GM21423 (cell line): ENCODE results near the gene NXN.
"Not testable (repeated sequence)": the region's sequence is repeated elsewhere in the genome, so short reads cannot be mapped to it uniquely, and the experiment has no call there.

Experiments
- ATAC-seq: cut with Tn5 transposase; IDR thresholded peaks from one replicate; pipeline ENCODE4 v1.9.1; 2021; ENCODE audit warnings: mild to moderate bottlenecking, moderate library complexity; ENCODE audit not compliant: unreplicated experiment

Gene NXN

DNA sequence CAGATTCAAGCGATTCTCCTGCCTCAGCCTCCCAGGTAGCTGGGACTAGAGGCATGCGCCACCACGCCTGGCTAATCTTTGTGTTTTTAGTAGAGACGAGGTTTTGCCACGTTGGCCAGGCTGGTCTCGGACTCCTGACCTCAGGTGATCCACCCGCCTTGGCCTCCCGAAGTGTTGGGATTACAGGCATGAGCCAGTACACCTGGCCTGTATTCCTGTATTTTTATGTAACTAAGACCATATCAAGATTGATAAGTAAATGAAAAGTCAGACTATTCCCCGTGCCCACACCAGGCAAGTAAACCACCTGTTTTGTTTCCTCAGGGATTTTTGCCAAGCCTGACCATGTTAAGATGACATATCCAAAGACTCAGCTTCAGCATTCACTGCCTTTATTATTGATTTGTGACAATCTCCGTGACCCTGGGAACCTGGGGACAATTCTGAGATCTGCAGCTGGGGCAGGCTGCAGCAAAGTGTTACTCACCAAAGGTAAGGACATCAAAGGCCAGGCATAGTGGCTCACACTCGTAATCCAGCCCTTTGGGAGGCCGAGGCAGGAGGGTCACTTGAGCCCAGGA lies 191.8 kb downstream of the NXN start:
- ATAC-seq: no peak

DNA sequence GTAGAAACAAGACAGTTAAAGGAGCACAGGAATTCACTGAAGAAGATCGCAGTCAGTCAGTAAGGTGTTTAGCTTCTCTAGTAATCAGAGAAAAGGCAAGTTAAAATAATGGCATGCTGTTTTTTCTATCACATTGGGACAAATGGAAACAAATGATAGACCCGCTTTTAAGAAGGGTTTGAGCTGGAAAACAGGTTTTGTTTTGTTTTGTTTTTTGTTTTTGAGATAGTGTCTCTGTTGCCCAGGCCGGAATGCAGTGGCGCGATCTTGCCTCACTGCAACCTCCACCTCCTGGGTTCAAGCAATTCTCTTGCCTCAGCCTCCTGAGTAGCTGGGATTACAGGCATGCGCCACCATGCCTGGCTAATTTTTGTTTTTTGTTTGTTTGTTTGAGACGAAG lies 193.7 kb downstream of the NXN start:
- ATAC-seq: not testable (repeated sequence)

DNA sequence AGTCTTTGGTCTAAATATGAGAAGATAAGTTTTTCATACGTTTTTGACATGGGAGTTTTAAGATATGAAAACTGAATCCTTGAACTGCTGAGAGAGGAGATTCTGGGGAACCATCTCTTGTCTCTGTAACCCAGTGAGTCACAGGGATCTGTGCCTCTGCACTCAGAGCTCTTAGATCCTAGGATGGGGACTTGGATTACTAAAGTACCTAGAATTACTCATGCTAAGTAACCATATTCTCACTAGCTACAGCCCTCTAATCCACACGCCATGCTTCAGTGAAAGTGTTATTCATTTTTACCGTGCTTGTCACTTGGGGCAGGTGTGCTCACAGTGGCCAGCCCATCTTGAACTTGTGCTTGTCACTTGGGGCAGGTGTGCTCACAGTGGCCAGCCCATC lies 195.4 kb downstream of the NXN start:
- ATAC-seq: no peak

DNA sequence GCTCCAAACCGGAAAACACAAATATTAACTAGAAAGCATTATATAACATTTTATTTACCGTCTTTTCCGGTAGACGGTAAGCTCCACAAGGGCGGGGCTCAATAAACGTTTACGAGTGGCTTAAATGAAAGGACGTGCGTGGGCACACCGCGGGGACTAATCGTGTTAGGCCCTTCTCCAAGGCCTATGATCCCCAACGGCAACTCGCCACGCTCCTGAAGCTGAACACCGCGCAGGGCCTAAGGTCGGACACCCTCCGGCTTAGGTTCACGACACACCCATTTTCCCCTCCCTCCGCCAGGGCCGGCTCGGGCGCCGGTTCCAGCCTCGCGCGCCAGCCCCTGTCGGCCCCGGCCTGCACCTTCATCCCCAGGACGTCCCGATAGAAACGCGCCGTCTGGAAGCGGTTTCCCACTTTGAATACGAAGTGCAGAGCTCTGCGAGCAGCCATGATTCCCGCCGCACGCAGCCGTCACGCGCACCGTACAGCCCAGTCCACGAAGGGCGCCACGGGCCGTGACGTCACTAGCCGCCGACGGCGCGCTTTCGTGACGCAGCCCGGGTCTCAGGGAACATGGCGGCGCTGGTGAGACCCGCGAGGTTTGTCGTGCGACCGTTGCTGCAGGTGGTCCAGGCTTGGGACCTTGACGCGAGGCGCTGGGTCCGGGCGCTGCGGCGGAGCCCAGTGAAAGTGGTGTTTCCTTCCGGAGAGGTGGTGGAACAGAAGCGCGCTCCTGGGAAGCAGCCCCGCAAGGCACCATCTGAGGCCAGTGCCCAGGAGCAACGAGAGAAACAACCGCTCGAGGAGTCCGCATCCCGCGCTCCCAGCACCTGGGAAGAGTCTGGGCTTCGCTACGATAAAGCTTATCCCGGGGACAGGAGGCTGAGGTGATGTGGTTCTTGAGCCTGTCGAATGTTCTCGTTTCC lies 197.5 kb downstream of the NXN start, which contains the start of the genes GLOD4 and MRM3:
Gene GLOD4, minus strand, starts transcription at position 476 of the 927 bp plus-strand sequence. Its CDS starts 25 bp downstream, at position 451.
Gene MRM3, plus strand, starts transcription at position 549 of the 927 bp plus-strand sequence. Its CDS starts 26 bp downstream, at position 575.
- ATAC-seq: peak; percentile 82

DNA sequence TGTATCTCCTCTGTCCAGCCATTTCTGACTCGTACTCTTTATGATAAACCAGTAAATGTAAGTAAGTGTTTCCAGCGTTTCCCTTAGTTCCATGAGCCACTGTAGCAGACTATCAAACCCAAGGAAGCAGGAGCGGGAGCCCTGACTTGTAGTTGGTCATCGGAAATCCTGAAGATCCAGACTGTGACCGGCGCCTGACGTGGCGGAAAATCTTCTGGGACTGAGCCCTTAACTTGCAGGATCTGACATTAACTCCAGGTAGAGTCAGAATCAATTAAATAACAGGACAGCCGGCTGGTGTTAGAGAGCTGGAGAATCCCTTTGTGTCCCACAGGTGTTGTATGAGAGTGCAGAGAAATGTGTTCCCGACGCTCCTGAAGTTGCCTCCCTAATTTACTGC lies 201.5 kb downstream of the NXN start:
- ATAC-seq: no peak

DNA sequence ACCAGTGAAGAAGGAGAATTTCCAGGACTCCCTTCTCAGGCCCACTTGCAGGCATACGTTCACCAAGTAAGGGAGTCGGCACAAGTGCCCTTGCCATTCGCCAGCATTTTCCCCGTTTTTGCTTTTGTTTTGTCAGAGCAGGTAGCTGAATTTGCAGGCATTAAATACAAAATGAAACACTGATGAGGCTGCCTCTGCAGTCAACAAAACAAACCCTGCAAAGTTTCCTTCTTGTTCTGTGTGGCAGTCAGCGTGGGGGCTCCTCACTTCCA lies 205.3 kb downstream of the NXN start:
- ATAC-seq: no peak

DNA sequence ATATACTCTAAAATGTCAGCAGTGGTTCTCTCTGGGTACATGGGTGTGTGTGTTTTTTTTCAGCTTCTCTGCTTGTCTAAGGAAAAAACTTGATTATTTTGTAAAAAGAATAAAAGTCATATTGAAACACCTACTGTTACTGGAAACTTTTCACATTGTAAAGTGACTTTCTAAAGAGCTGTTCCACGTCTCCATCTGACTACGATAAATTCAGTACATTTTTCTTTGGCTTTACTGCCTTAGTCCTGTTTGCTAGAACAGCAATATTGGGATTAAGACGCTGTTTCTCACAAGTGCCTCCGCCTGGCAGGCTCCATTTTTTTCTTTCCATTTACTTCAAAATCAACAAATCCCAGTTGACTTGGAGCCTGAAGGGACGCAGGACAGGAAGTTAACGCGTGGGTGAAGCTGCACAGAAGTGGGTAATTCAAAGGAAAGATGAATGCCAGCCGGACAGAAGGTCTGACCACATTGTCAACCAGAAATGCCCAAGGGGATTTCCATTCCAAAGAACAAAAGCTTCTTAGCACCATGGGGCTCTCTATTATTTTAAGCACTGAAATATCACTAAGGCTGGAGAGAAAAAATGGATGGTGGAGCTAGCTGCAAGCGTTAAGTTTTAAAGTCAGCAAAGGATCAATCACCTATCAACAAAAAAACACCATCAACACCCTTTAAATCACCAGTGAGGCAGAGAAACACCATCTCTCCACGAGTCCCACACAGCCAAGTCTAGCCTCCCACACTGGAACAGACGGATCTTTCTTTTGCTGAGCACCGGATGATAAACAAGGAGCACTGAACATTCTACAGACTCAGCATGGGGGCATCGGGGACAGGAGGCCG lies 205.9 kb downstream of the NXN start:
- no peak for ATAC-seq

DNA sequence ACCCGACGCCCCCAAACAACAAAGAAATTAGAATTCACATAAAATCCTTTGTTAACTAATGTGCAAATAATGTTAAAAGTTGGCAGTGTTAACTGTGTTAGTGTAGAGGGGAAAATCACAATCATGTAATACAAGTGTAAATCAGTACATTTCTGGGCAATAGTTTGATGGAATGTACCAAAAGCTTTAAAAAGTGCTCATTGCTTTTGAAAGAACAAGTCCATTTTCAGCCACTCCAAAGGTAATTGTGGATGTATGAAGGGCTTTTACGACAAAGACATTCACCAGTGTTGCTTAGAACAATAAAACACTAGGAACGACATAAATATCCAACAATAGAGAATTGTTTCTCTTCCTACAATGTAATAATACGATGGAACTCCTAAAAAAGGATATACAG lies 206.6 kb downstream of the NXN start:
- ATAC-seq: no peak

DNA sequence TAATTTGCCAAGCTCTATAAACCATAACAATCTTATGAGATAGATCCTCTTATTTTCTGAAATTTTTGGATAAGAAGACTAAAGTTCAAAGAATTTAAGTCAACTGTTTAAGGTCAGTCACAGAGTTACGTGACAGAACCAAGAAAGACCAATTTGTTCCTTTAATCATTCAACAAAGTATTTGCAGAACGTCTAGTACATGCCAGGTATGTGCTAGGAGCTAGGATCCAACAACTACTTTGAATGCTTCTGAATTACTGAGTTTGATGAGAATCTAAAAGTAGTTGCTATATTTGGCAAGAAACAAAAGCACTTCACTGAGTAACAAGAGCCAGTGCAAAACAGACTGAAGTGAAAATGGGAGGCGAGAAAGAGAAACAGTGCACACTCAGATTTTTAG lies 212.5 kb downstream of the NXN start:
- ATAC-seq: no peak

DNA sequence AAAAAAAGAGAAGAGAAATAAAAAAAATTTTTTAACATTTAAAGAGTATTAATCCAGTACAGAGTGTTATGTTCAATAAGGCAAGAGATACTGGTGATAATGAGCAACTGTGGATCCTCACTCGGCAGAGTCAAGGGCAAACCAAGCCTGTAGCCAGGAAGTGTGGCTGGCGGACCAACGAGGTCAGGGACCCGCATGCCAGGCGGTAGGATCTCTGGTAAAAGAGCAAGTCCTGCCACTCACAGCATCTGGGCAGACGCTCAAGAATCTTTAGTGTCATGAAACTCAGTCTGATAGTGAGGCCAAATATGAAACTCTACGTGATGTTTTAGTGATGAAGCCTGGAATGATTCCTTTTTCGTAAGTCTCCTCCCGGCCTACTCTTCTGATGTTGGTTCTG lies 219.2 kb downstream of the NXN start:
- no peak for ATAC-seq

DNA sequence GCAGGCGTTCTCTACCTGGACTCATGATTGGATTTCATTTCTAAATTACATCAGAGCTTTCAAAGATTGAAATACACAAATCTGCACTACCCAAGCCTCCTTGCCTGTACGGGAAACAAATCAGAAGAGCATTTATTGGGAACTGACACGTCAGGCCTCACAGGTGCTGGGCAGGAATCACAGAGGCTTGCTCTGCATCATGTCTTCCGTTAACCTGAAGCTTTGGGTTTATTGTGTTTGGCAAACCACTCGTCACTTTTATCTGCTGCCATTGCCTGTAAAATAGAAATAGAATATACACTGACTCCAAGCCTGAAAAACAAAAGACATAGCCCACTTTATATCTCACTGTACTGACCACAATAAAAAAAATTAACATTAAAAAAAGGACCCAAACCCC lies 219.6 kb downstream of the NXN start:
- ATAC-seq: no peak

DNA sequence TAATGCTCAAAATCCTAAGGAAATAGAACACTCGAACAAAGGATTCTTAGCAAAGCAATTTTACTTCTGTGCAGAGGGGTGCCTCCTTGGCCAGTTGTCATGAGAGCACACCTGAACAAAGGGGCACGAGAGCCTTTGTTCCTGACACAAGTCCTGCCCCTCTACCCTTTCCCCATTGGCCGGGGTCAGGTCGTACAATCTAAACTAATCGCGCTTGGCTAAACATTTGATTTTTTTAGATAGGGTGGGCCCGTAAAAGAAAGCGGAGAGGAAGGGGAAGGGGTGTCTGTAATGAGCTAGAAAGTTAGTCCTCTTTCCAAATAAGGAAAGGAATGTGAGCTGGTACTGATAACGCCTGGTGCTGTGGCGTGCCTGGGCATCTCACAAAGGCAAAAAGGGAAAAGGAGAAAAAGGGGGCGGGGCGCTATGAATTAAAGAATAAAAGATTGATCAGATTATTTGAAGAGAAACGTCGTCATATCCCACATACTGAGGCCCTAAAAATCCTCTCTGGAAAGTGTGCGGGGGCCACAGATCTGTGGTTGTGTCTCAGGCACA lies 223.5 kb downstream of the NXN start:
- not testable (repeated sequence) for ATAC-seq

DNA sequence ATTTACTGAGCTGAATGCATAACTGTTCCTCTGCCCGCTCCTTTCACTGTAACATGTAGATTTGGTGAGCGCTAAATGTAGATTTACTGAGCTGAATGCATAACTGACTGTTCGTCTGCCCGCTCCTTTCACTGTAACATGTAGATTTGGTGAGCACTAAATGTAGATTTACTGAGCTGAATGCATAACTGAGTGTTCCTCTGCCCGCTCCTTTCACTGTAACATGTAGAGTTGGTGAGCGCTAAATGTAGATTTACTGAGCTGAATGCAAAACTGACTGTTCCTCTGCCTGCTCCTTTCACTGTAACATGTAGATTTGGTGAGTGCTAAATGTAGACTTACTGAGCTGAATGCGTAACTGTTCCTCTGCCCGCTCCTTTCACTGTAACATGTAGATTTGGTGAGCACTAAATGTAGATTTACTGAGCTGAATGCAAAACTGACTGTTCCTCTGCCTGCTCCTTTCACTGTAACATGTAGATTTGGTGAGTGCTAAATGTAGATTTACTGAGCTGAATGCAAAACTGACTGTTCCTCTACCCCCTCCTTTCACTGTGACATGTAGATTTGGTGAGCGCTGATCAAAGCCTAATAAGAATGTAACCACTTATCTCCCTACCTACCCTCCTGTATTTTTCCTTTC lies 224.1 kb downstream of the NXN start:
- not testable (repeated sequence) for ATAC-seq

DNA sequence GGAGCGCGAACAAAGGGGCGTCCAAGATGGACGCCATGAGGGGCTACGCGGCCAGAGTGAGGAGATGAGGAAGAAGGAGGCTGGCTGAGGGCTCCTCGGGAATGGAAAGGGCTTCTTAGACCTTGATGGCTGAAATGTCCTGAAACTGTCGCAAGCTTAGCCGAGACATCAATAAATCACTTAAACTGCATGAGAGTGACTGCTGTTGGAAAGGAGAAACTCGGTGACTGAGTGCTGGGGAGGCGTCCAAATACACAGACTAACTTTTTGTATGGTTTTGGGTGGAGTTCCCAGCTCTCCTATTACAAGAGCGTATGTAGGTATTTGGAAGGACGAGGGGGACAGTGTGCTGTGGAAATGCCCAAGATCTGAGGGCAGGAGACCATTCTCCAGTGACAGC lies 226.2 kb downstream of the NXN start:
- ATAC-seq: no peak

DNA sequence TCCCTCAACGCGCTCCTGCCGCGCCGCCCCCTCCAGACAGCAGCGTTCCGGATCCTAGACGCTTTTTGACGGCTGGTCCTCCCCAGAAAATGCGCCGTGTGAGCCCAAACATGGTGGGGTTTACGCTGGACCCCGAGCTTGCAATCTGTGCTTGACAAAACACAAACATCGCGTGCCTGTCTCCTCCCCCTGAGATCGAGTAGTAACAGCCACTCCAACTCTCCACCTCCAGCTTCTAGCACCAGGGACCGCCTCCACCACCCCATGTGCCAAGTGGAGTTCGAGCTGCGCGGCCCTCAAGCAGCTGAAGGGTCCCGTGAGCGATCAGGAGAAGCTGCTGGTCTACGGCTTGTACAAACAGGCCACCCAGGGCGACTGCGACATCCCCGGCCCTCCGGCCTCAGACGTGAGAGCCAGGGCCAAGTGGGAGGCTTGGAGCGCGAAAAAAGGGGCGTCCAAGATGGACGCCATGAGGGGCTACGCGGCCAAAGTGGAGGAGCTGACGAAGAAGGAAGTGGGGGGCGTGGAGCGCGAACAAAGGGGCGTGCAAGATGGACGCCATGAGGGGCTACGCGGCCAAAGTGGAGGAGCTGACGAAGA lies 226.9 kb downstream of the NXN start:
- no peak for ATAC-seq

DNA sequence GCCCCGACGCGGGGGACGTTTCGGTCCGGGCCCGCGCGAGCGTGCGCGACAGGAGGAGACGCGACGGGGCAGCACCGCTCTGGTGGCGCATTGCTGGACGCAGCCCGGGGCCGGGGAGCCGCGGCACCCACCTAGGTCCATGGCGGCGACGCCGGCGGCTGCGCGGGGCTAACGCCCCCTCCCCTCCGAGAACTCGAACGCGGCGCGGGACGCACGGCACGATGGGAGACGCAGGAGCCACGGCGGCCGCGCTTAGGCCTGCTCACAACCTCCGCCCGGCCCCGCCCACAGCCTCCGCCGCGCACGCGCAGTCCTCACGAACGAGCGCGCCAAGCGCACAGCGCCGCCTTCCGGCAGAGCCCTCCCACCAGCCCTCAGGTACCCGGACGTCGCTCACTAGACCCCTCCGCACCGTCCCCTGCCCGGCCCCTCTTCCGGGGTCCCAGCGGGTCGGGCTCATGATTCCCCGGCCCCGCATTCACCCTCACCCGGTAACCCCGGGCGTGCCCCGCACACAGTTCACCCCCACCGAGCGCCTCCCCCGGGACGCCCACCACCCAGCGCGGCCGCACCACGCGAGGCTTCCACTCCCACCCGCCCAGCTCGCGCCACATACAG lies 227.5 kb downstream of the NXN start, which contains the start of gene GEMIN4:
Gene GEMIN4, minus strand, starts transcription at position 263 of the 618 bp plus-strand sequence. Its CDS starts 122 bp downstream, at position 141.
- ATAC-seq: peak; percentile 74

DNA sequence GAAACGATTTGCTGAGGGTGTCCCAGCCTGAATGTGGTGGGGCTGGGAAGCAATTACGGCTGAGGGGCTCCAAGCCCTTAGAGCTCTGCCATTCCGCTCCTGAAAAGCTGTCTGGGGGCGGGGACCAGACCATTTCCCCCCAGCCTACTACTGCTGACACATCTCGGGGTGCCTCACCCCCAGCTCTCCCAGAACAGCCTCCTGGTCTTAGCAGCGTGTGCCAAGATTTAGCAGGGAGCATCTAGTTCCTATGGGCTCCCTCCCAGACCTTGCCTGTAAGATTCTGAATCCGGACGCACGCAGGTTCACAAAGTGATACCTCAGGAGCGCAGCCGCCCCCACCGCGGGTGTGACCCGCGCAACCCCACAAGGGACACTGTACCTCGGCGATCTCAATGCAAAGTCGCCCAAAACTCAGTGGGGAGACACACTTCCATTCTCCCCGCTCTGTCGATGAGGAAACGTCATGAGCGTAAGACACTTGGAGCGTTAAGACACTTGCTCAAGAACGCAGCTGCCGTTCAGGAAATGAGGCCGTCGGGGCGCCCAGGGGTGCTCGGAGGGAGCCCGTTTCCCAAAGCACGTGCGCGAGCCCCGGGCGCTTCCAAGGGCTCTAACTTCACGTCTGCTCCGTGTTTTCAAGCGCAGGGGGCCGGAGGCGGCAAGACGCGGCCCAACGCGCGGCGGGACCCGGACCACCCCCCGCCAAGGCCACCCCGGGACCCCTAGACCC lies 228.1 kb downstream of the NXN start:
- ATAC-seq: peak; percentile 34

DNA sequence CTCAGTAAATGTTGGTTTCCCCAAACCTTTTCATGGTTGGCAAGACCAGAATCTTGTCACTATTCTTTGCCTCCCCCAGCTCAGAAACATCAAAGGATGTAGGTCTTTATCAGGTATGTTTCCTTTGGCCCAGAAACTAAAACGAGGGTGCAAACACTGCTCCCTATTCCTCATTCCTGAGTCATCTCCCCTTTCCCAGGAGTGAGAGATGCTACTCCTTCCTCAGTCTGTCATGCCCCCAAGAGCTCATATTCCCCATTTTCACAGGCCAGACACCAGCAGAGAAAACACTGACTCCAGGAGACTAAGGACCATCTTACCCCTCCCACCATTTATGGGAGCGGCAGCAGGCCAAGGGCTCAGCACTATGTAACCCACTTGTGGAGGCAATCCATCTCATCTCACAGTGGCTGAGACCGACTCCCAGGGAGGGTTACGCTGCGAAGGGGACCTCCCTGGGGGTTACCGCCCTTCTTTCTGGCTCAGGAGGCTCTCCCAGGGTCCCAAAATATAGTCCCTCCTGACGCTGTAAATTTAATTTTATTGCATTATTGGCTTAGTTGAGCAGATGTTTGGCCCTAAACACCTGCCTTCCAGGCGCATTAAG lies 229.0 kb downstream of the NXN start:
- no peak for ATAC-seq

DNA sequence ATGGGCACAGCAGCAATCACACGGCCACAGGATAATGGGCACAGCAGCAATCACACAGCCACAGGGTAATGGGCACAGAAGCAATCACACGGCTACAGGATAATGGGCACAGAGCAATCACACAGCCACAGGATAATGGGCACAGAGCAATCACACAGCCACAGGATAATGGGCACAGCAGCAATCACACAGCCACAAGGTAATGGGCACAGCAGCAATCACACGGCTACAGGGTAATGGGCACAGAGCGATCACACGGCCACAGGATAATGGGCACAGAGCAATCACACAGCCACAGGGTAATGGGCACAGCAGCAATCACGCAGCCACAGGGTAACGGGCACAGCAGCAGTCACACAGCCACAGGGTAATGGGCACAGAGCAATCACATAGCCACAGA lies 230.2 kb downstream of the NXN start:
- not testable (repeated sequence) for ATAC-seq
